Choroid plexus epithelial cell (primary cell): ENCODE results near the gene POU6F1.

Source experiments
- DNase-seq: peaks from one replicate; pipeline ENCODE4 v3.0.0-alpha.2; 2010; ENCODE audit warnings: low read depth
- H3K4me3 ChIP-seq: 2 replicates; pipeline ENCODE4 v1.5.1; 2011; ENCODE audit warnings: low read depth, mild to moderate bottlenecking, control low read depth, low read length, moderate library complexity
- CTCF ChIP-seq: conservative IDR thresholded peaks from 2 replicates; pipeline ENCODE4 v1.5.1; 2011; ENCODE audit warnings: low read depth, mild to moderate bottlenecking, control low read depth, inconsistent platforms, low read length, moderate library complexity

The POU6F1 gene

GRCh38 chr12:51209259-51209658, 8.6 kb downstream of the POU6F1 start:
- TF ChIP-seq CTCF: no peak
- H3K4me3 ChIP-seq: no peak overlapping the region
- DNase-seq: no peak

- no peak for DNase-seq
- H3K4me3 ChIP-seq: no peak overlapping the region
- TF ChIP-seq CTCF: no peak
Observed at GRCh38 chr12:51208016-51208660, 9.7 kb downstream of the POU6F1 start.

GRCh38 chr12:51205350-51205749, 12.5 kb downstream of the POU6F1 start:
- no peak for DNase-seq
- TF ChIP-seq CTCF: no peak
- no peak overlapping the region for H3K4me3 ChIP-seq

- DNase-seq: no peak
- H3K4me3 ChIP-seq: no peak overlapping the region
- TF ChIP-seq CTCF: no peak
Observed at GRCh38 chr12:51202718-51203117, 15.1 kb downstream of the POU6F1 start.

- TF ChIP-seq CTCF: no peak
- DNase-seq: no peak
Observed at GRCh38 chr12:51200806-51201205, 17.1 kb downstream of the POU6F1 start.

GRCh38 chr12:51200156-51200555, 17.7 kb downstream of the POU6F1 start:
- TF ChIP-seq CTCF: no peak
- no peak overlapping the region for H3K4me3 ChIP-seq
- DNase-seq: no peak

More at GRCh38 chr12:51200806-51201205, 17.1 kb downstream of the POU6F1 start:
- no peak overlapping the region for H3K4me3 ChIP-seq

- no peak for TF ChIP-seq CTCF
- H3K4me3 ChIP-seq: no peak overlapping the region
- DNase-seq: no peak
Observed at GRCh38 chr12:51199366-51199945, 18.4 kb downstream of the POU6F1 start.
